ENCODE results near the gene ELMOD1.

GRCh38 chr11:107577346-107577711, 13.6 kb upstream of the ELMOD1 start:
- TF ChIP-seq POLR2A (IDR thresholded peaks at IDR 0.05) (no peak), CTCF (IDR thresholded peaks at IDR 0.05) (no peak)
